Hepatocyte (in vitro differentiated cells): ENCODE measurements around the gene TAP1.

Experiments
- EZH2 ChIP-seq: fragments of 200-600 bp; sonication (generic); IDR thresholded peaks from 2 replicates; pipeline ENCODE4 v1.6.1; 2016; ENCODE audit warnings: antibody characterized with exemption, mild to moderate bottlenecking, borderline replicate concordance
- EZH2phosphoT487 ChIP-seq: fragments of 200-600 bp; sonication (generic); IDR thresholded peaks from one replicate; pipeline ENCODE4 v1.6.1; 2018; ENCODE audit warnings: antibody characterized with exemption, mild to moderate bottlenecking, low read depth, moderate library complexity; ENCODE audit not compliant: unreplicated experiment, severe bottlenecking
- TF ChIP-seq, protein P1 (sequence below): fragments of 200-600 bp; sonication (generic); IDR thresholded peaks from 2 replicates; pipeline ENCODE4 v1.5.1; 2016; ENCODE audit warnings: antibody characterized with exemption, mild to moderate bottlenecking; ENCODE audit not compliant: poor library complexity

DNA sequence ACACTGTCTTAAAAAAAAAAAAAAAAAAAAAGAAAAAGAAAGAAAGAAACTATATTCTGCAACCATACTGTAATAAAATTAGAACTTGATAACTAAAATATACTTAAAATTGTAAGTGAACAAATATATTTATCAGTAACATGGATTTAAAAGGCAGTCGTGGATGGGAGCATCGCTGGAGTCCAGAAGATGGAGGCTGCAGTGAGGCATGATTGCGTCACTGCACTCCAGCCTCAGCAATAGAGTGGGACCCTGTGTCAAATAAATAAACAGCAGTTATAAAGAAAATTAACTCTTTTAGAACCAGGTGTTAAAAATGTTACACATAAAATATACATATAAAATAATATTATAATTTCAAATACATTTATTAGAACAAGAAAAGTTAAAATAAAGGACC is 9.2 kb upstream of the TAP1 start:
- TF ChIP-seq, protein P1, sequence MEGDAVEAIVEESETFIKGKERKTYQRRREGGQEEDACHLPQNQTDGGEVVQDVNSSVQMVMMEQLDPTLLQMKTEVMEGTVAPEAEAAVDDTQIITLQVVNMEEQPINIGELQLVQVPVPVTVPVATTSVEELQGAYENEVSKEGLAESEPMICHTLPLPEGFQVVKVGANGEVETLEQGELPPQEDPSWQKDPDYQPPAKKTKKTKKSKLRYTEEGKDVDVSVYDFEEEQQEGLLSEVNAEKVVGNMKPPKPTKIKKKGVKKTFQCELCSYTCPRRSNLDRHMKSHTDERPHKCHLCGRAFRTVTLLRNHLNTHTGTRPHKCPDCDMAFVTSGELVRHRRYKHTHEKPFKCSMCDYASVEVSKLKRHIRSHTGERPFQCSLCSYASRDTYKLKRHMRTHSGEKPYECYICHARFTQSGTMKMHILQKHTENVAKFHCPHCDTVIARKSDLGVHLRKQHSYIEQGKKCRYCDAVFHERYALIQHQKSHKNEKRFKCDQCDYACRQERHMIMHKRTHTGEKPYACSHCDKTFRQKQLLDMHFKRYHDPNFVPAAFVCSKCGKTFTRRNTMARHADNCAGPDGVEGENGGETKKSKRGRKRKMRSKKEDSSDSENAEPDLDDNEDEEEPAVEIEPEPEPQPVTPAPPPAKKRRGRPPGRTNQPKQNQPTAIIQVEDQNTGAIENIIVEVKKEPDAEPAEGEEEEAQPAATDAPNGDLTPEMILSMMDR: no peak
- TF ChIP-seq EZH2 (no peak), EZH2phosphoT487 (no peak)
